GM18505 (cell line): ENCODE results near the gene ZBTB20.

Source experiments
- ATAC-seq: cut with Tn5 transposase; IDR thresholded peaks from one replicate; pipeline ENCODE4 v1.9.1; 2021; ENCODE audit not compliant: unreplicated experiment
- POLR2A ChIP-seq: IDR thresholded peaks from 4 replicates; pipeline ENCODE4 v1.6.1; 2011; ENCODE audit warnings: borderline replicate concordance; ENCODE audit not compliant: insufficient read depth, insufficient read length; ENCODE audit errors: extremely low read depth

Gene ZBTB20

GRCh38 chr3:114671741-114672510 is 475.2 kb downstream of the ZBTB20 start:
- no peak for TF ChIP-seq POLR2A
- ATAC-seq: no peak

DNA sequence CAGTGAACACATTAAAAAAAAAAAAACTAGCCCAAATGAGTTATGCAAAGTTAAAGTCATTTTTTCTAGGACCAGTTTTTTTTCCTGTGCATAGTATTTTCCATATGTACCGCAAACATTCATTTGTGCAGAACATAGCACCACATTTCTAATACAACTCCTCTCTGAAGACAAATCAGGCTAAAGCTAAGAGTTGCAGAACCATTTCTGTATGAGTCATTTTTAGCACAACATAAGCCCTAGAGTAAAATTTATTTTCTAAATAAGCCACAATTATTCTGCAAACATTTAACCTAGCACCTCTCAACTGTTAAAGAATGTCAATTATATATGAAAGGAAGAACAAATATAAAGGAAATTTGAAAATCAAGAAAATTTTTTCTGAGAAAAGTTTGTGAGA is 477.5 kb downstream of the ZBTB20 start:
- TF ChIP-seq POLR2A: no peak
- no peak for ATAC-seq

DNA sequence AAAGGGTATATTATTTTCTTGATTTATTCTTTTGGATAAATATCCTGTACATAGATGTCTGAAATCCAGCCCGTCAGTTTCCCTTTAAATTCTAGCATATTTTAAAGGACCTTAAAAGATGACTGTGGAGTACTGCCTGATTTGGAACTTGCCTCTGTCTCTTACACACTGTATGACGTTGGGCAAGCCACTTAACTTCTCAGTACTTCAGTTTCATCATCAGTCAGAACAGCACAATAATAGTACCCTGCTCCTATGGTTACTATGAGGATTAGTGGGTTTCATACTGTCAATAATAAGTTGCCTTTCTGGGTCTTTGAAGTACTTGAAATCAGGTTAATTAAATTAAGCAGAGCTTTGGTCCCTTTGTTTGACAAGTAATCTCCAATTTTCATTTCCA is 479.0 kb downstream of the ZBTB20 start:
- no peak for ATAC-seq
- TF ChIP-seq POLR2A: no peak

- ATAC-seq: no peak
- no peak for TF ChIP-seq POLR2A
These were observed 480.5 kb downstream of the ZBTB20 start for GRCh38 chr3:114666623-114667022.

DNA sequence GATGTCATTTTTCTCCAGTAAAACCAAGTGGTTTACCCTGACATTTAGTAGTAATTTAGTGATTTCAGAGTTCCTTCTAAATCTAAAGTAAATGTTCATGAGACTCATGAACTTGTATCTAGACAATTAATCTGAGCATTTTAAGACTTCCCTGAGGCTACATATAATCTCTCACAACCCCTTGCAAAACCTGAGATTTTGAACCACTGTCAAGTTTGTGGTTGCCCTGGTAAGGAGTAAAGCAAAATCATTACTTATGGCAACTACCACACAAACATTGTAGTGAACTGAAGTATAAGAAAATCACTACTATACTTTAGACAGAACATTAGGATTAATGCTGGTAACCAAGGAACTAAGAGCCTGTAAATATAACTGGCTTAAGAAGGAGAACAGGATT is 483.1 kb downstream of the ZBTB20 start:
- TF ChIP-seq POLR2A: no peak
- no peak for ATAC-seq

GRCh38 chr3:114660808-114661207 is 486.3 kb downstream of the ZBTB20 start:
- ATAC-seq: no peak
- no peak for TF ChIP-seq POLR2A

DNA sequence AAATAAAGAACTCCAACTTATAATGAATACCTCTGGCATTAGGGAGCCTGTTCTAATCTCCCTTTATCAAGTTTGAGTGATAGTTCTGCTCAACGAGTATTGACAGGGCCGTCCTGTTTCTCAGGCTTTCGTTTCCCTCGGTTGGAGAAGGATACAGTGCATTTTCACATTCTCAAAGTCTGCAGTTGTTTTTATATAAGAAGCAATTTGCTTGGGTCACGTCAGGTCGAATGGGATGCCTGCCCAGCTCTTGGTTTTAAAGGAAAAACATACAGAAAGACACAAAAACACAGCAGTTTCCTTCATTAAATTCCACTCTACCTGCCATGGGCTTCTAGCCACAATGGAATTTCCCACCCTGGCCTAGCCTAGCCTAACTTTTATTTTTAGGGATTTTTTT is 487.0 kb downstream of the ZBTB20 start:
- TF ChIP-seq POLR2A: no peak
- no peak for ATAC-seq

DNA sequence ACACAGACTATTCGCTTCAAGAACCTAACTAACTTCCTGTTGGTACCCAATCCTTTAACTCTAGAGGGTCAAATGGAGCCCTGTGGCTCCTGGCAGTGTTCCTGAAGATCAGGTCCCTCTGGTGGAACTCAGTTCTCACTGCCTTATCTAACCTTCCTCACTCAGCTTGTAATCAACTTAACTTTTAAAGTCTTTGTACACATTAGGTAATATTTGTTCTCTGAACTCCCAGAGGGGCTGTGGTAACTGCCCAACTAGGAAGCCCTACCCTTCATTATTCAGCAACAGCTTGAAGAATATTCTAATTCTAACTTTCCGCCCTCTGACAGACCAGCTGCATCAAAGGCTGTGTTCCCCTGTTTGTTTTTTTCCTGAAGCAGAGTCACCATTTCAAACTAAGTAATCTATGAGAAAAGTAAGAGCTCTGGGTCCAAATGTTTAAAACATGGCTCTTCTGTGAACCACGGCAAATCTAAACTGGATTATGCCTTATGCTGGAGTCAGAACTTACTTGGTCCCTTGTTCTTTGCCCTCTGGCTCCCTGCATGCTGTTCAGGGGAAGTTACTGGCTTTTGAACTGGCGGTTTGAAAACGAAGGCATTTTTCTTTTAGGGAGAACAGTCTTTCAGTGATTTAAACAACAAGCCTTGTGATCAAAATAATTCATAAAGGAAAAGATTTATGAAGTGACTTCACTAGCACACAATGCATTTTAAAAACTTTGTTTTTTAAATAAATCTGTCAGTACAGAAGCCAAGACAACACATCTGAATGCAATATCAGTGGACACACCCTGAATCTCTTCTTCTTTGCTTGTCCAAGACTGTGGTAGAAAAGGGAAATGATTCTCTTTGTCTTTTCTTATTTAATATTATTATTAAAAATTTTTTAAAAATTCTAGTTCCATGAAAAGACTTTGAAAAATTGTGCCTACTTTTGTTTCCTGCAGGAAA is 487.7 kb downstream of the ZBTB20 start:
- ATAC-seq: no peak
- TF ChIP-seq POLR2A: no peak

GRCh38 chr3:114651555-114651954 is 495.5 kb downstream of the ZBTB20 start:
- no peak for ATAC-seq
- TF ChIP-seq POLR2A: no peak

DNA sequence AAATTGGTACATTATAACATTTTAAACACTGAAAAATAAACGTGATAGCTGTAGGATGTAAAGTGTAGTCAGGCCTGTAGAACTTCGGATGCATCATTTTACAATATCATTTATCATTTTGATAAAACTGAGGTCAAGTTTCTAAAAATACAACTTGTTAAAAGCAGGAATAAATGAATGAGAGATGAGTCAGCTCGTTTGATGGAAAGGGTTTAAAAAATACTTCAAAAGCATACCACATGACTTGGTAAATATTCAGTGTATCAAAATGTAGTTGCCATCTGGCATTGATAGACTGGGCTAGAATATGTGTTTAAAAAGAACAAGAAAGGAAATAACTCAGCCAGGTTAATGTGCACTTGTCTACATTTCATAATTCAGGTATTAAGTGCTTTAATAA is 496.3 kb downstream of the ZBTB20 start:
- TF ChIP-seq POLR2A: no peak
- ATAC-seq: no peak

- no peak for TF ChIP-seq POLR2A
- ATAC-seq: peak; percentile 62
These were observed 497.8 kb downstream of the ZBTB20 start for GRCh38 chr3:114649331-114649730.

DNA sequence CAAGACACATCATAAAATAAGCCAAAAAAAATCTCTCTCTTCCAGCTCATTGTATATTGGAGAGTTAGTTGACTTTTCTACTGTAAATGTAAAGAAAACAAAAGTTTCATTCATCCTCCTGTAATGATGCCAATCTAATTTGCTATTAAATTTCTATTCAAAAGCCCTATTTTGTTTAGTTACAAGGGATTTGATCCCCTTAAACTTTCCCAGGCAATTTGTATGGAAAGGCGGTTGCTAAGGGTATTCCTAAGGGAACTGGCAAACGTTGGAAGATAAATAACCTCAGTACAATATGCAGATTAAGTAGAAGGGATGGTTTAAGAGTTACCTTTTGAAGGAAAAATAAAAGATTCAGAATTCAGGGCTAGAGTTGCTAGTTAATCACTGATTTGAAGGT is 500.6 kb downstream of the ZBTB20 start:
- TF ChIP-seq POLR2A: no peak
- ATAC-seq: no peak

DNA sequence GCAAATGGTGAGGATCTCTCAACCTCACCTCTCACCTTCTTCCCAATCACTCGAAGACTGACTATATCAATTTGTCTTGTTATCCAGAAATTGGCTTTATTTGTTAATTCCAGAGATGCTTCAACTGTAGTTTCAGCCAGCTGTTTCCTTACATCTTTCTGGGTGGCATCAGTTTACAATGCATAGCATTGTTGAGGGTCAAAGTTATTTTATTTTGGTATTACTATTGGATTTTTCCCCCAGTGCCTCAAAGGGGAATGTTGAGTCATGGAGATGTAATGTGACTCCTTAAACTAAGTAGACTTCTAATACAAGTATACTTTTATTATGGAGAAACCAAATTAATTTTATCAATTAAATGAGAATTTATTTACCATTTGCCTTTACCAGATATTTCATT is 501.7 kb downstream of the ZBTB20 start:
- no peak for ATAC-seq
- no peak for TF ChIP-seq POLR2A

- TF ChIP-seq POLR2A: no peak
- no peak for ATAC-seq
These were observed 502.7 kb downstream of the ZBTB20 start for GRCh38 chr3:114644367-114644766.

DNA sequence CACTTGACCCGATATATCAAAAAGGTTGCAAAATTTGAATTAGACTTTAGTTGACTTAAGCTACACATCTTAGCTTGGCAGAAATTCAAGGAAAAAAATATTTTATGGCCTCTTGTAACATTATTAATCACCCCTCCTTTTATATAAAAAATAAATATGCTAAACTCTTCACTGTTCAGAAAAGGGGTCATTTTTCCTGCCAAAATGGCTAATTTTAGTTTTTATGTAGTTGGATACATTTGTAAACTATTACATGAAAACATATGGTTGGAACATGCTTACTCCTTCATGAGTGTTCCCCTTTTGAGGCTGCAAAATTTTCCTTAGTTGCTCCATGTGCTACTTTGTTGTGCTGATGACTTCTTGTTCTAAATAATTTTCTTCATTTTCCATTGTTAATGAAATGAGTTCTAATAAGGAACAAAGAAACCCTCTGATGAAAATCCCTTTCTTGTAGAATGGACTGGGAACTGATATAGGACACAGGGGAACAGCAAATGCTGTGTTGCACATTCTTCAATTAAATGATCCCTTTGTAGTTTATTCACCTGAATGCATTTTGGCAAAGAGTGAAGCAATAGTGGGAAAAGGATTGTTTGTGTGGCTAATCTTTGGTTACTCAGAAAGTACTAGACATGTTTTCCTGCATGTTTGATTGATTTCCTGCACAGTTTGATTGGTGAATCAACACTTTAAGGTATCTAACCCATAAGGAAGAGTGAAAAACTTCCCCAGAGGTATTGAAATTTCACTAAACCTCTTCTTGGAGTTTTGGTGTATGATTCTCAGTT is 503.9 kb downstream of the ZBTB20 start:
- TF ChIP-seq POLR2A: no peak

More for the DNA sequence above, 503.9 kb downstream of the ZBTB20 start:
- no peak for ATAC-seq
